Osteoblast (primary cell): ENCODE measurements around the gene NR2E3. TPM values are rescaled to one million over a fixed set of nuclear protein-coding genes. Genes with fewer than 3 reads are reported as not detected.

Experiments
- DNase-seq: peaks from one replicate; pipeline ENCODE4 v3.0.0; 2011; ENCODE audit warnings: low spot score, mixed read lengths; ENCODE audit not compliant: insufficient read length; ENCODE audit errors: missing footprints
- H2AFZ ChIP-seq: 2 replicates; pipeline ENCODE4 v1.6.0; 2011; ENCODE audit warnings: mild to moderate bottlenecking, low read length
- H3K27ac ChIP-seq: 2 replicates; pipeline ENCODE4 v1.5.1; 2011; ENCODE audit warnings: mild to moderate bottlenecking, low read depth, low read length, moderate library complexity
- H3K27me3 ChIP-seq: 2 replicates; pipeline ENCODE4 v1.6.0; 2012; ENCODE audit warnings: mild to moderate bottlenecking, control low read depth, inconsistent platforms, low read length, moderate library complexity; ENCODE audit not compliant: insufficient read depth
- H3K36me3 ChIP-seq: 2 replicates; pipeline ENCODE4 v1.5.1; 2011; ENCODE audit warnings: mild to moderate bottlenecking, low read length, control low read depth, moderate library complexity; ENCODE audit not compliant: insufficient read depth
- H3K4me1 ChIP-seq: 2 replicates; pipeline ENCODE4 v1.5.1; 2011; ENCODE audit warnings: mild to moderate bottlenecking, low read length, control low read depth, moderate library complexity; ENCODE audit not compliant: insufficient read depth
- H3K4me2 ChIP-seq: 2 replicates; pipeline ENCODE4 v1.6.0; 2011; ENCODE audit warnings: mild to moderate bottlenecking, low read length; ENCODE audit not compliant: insufficient read depth
- H3K4me3 ChIP-seq: fragments of 200-600 bp; sonication (generic); 3 replicates; pipeline ENCODE4 v1.5.1; 2012; ENCODE audit warnings: mild to moderate bottlenecking, low read length, inconsistent platforms; ENCODE audit not compliant: insufficient read depth
- H3K79me2 ChIP-seq: 2 replicates; pipeline ENCODE4 v1.6.0; 2012; ENCODE audit warnings: mild to moderate bottlenecking, low read length, control low read depth, inconsistent platforms; ENCODE audit not compliant: insufficient read depth
- H3K9me3 ChIP-seq: 2 replicates; pipeline ENCODE4 v1.5.1; 2011; ENCODE audit warnings: low read depth, low read length, control low read depth
- H4K20me1 ChIP-seq: 2 replicates; pipeline ENCODE4 v1.6.0; 2012; ENCODE audit warnings: mild to moderate bottlenecking, low read length, control low read depth; ENCODE audit not compliant: insufficient read depth
- CTCF ChIP-seq: IDR thresholded peaks from 2 replicates; pipeline ENCODE4 v1.5.1; 2011; ENCODE audit warnings: mild to moderate bottlenecking, low read depth, low read length, moderate library complexity; ENCODE audit errors: extremely low read depth
- total RNA-seq: library from RNA; depleted of rRNA; stranded (reverse); fragments of >200 nt; gene quantifications from 2 replicates; pipeline ENCODE4 v1.2.3, GENCODE V29; 2012

Gene NR2E3
- total RNA-seq, 1 donor: under 0.01 TPM

GRCh38 chr15:71811752-71812735, 1.7 kb downstream of the NR2E3 start:
- Histone ChIP-seq H3K9me3 (no peaks in the 10 kb centered on the region), H3K4me3 (no peak overlapping the region), H3K27me3 (peaks cover 6% of the 10 kb centered on the region), H4K20me1 (no peaks in the 10 kb centered on the region), H3K4me2 (no peak overlapping the region), H3K36me3 (no peaks in the 10 kb centered on the region), H2AFZ (no peak overlapping the region), H3K79me2 (no peaks in the 10 kb centered on the region), H3K27ac (no peak overlapping the region), H3K4me1 (peaks cover 11% of the 10 kb centered on the region)
- DNase-seq: peak; percentile 53
- no peak for TF ChIP-seq CTCF

- no peak overlapping the region for H3K4me2 ChIP-seq
- H3K36me3 ChIP-seq: no peaks in the 10 kb centered on the region
- H3K27me3 ChIP-seq: peaks cover 6% of the 10 kb centered on the region
- H3K4me3 ChIP-seq: no peak overlapping the region
- no peaks in the 10 kb centered on the region for H3K9me3 ChIP-seq
- no peak overlapping the region for H3K27ac ChIP-seq
- no peaks in the 10 kb centered on the region for H4K20me1 ChIP-seq
- TF ChIP-seq CTCF: no peak
- H3K4me1 ChIP-seq: peaks cover 1% of the 10 kb centered on the region
- no peaks in the 10 kb centered on the region for H3K79me2 ChIP-seq
- DNase-seq: peak; percentile 93
- no peak overlapping the region for H2AFZ ChIP-seq
These were observed 2.8 kb downstream of the NR2E3 start for GRCh38 chr15:71812966-71813722.

GRCh38 chr15:71813723-71814470, 3.5 kb downstream of the NR2E3 start:
- Histone ChIP-seq H3K4me2 (no peak overlapping the region), H3K27me3 (no peaks in the 10 kb centered on the region), H2AFZ (no peak overlapping the region), H4K20me1 (no peaks in the 10 kb centered on the region), H3K4me3 (no peak overlapping the region), H3K36me3 (no peaks in the 10 kb centered on the region), H3K9me3 (no peaks in the 10 kb centered on the region), H3K79me2 (no peaks in the 10 kb centered on the region), H3K27ac (no peak overlapping the region), H3K4me1 (no peaks in the 10 kb centered on the region)
- no peak for TF ChIP-seq CTCF
- peak; percentile 63 for DNase-seq
